Skin epidermis (tissue), 12 donors: ENCODE results near the gene OSCAR.

Source experiments
- H3K27ac ChIP-seq, 21 experiments: fragments of 200-600 bp; sonication (generic) in 11 of 21; one replicate each; pipeline ENCODE4 v1.5.0; 2020; ENCODE audit warnings: mild to moderate bottlenecking in 3 of 21, inconsistent platforms in 2 of 21, moderate library complexity in 2 of 21
- H3K4me3 ChIP-seq, 7 experiments: fragments of 200-600 bp; sonication (generic) in 2 of 7; one replicate each; pipeline ENCODE4 v1.5.0; 2020; ENCODE audit warnings: inconsistent platforms in 2 of 7, mild to moderate bottlenecking in 2 of 7, moderate library complexity in 1 of 7

The OSCAR gene, protein sequence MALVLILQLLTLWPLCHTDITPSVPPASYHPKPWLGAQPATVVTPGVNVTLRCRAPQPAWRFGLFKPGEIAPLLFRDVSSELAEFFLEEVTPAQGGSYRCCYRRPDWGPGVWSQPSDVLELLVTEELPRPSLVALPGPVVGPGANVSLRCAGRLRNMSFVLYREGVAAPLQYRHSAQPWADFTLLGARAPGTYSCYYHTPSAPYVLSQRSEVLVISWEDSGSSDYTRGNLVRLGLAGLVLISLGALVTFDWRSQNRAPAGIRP

DNA sequence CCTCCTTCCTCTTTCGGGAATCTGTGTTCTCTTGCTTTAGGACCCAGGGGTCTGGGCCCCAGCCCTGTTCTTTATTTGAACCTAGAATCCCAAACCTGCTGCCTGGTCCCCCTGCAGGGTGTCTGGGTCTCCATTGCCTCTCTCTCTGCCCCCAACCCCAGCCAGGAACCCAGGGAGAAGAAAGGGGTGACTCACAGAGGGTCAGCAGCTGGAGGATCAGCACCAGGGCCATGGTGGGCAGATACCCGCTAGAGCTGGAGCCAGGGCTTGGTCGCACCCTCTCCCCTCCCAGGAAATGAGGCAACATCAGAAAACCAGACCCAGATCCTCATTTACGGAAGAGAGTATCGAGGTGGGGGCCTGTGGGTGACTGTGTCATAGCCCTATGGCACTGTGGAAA is at the start of gene OSCAR:
OSCAR (minus strand) TSS at position 243 of the 400 bp plus-strand sequence; CDS start at position 232, 11 bp downstream.
- peak within 1 kb of the TSS in 11 of 21 experiments; percentile 10 to 80 (median 39) for H3K27ac ChIP-seq

GRCh38 chr19:54149021-54149812 is 48.6 kb upstream of the OSCAR start:
- Histone ChIP-seq H3K27ac (peak overlapping the region in 1 of 21 experiments; percentile 13), H3K4me3 (no peak overlapping the region)

More for the DNA sequence above, at the start of gene OSCAR:
- H3K4me3 ChIP-seq: peak within 1 kb of the TSS in 3 of 7 experiments; percentile 3 to 10 (median 8)

DNA sequence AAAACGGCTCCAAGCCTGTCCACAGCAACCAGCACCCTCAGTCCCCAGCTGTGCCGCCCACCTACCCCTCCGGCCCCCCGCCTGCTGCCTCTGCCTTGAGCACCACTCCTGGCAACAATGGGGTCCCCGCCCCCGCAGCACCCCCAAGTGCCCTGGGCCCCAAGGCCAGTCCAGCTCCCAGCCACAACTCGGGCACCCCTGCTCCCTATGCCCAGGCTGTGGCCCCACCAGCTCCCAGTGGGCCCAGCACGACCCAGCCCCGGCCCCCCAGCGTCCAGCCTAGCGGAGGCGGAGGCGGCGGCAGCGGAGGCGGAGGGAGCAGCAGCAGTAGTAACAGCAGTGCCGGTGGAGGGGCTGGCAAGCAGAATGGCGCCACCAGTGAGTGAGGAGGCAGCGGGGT is 47.6 kb upstream of the OSCAR start:
- Histone ChIP-seq H3K27ac (no peak overlapping the region), H3K4me3 (no peak overlapping the region)

DNA sequence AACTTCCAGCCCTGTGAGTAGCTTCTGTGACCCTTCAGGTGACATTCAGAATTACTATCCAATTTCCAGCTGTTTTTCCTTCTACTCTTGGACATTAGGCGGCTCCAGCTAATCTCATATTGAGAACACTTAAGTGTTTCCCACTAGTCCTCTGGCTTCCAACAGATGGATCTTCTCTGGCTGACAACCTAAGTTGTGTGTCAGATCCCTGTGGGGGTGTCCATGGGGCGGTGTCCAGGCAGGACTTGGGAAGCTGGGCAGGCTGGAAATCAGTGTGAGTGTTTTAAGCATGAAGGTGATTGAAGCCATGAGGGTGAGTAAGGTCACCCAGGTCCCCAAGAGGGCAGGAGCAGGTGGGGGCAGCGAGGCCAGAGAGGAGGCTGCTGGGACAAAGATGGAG is 47.1 kb upstream of the OSCAR start:
- no peak overlapping the region for H3K27ac ChIP-seq
- no peak overlapping the region for H3K4me3 ChIP-seq

DNA sequence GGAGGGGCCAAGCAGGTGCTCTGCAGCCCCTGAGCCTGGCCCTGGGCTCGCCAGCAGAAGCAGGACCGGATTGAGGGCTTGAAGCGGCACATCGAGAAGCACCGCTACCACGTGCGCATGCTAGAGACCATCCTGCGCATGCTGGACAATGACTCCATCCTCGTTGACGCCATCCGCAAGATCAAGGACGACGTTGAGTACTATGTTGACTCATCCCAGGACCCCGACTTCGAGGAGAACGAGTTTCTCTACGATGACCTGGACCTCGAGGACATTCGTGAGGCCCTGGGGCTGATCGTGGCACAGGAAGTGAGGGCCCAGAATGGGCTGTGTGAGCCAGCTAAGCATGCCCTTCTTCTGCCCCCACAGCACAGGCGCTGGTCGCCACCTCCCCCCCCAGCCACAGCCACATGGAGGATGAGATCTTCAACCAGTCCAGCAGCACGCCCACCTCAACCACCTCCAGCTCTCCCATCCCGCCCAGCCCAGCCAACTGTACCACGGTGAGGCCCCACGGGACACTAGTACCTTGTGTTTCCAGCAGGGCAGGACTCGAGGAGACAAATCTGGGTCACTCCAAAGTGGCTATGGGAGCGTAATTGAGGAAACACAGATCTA is 45.0 kb upstream of the OSCAR start:
- no peak overlapping the region for H3K4me3 ChIP-seq
- peak overlapping the region in 1 of 21 experiments; percentile 2 for H3K27ac ChIP-seq

GRCh38 chr19:54142166-54142780 is 41.7 kb upstream of the OSCAR start:
- peak overlapping the region in 6 of 21 experiments; percentile 16 to 77 (median 70) for H3K27ac ChIP-seq
- no peak overlapping the region for H3K4me3 ChIP-seq

DNA sequence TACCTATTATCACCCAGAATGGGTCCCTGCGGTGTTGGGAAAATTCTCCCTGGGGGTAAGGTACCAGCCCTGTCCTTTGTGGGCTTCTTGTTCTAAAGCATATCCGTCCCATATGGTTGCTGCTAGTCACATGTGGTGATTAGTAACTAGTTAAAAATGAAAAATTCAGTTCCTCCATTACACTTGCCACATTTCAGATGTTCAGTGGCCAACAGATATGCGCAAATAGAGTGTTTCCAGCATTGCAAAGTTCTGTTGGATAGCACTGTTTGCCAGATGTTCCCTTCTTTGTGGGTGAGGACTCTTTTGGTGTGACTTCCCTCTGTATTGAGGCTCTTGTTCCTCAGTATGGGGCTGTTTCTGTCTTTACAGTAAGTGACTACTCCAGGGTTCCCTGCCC is 40.8 kb upstream of the OSCAR start:
- Histone ChIP-seq H3K27ac (peak overlapping the region in 8 of 21 experiments; percentile 7 to 77 (median 70)), H3K4me3 (no peak overlapping the region)

- Histone ChIP-seq H3K27ac (peak overlapping the region in 20 of 21 experiments; percentile 92 to 100 (median 99)), H3K4me3 (peak overlapping the region; percentile 69 to 100 (median 96))
Measured at GRCh38 chr19:54138489-54139256, 38.1 kb upstream of the OSCAR start.

DNA sequence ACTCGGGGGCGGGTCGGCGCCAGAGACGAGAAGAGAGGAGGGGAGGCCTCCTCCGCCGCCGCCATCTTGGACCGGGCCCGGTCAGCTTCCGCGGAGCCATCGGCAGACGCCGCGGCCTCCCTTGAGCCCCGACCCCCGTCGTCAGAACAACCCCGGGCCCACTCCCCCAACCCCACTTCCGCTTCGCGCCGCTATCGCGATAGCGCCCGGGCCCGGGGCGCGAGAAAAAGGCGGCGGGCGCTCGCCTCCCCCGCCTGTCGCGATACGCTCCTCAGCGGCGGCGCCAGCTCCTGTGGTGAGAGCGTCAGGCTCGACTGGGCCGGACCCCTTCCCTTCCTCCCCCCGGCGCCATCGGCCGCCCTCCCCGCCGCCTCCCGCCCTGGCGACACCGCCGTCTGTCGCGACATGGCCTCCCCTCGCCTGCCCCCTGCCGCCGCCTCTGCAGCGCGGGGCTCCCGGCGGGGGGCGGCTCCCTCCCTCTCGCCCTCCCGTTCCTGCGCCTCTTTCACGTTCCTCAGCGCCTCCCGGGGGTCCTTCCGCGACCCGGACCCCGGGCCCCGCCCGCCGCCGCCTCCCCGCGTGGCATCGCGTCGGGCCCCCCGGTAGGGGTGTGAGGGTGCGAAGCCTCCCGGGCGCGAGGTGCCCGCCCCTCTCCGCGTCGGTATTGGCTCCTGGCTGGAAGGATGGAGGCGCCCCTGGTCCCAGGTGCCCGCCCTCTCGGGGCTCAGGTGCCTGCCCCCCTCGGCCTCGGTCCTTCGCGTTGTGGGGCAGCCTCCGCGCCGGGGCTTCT is 37.3 kb upstream of the OSCAR start, which contains the start of gene CNOT3:
CNOT3 (plus strand) TSS at position 64 of the 790 bp plus-strand sequence. CDS start 5,217 bp downstream, outside the sequence.
- Histone ChIP-seq H3K27ac (peak within 1 kb of the TSS; percentile 92 to 100 (median 99)), H3K4me3 (peak within 1 kb of the TSS; percentile 69 to 100 (median 96))

DNA sequence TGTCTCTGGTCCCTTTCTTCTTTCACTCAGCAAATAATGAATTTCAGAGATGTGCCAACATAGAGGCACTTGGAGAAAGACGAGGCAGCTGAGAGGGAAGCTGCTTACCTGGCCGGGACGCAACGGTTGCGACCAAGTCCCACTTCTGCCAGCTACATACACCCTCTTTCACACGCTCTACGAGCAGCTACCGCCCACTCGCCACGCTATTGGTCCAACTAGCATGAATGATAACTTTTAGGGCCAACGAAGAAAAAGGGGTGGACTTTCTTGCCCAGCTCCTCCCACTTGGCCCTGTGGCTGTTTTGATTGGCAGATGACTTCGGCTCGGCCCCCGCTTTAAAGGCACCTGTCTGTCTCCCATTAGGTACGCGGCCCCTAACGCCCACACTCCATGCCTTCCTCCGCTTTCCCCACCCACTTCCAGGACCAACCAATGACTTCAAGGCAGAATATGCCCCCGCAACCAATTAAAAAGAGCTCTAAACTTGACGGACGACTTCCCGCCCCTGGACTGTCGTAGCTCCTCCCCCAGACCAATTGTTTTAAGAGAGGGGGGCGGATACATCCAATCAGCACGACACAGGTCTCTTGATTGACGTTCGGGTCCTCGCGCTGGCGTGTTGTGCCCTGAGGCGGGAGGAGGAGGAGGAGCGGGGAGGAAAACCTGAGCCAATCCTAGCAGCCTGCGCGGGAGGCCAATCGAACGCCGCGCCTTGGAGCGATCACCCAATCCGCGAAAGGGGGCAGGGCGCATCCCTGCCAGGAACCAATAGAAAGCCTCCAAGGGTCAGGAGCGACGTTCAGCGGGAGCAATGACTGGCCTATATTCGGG is 36.5 kb upstream of the OSCAR start:
- H3K27ac ChIP-seq: peak overlapping the region in 20 of 21 experiments; percentile 92 to 100 (median 99)

DNA sequence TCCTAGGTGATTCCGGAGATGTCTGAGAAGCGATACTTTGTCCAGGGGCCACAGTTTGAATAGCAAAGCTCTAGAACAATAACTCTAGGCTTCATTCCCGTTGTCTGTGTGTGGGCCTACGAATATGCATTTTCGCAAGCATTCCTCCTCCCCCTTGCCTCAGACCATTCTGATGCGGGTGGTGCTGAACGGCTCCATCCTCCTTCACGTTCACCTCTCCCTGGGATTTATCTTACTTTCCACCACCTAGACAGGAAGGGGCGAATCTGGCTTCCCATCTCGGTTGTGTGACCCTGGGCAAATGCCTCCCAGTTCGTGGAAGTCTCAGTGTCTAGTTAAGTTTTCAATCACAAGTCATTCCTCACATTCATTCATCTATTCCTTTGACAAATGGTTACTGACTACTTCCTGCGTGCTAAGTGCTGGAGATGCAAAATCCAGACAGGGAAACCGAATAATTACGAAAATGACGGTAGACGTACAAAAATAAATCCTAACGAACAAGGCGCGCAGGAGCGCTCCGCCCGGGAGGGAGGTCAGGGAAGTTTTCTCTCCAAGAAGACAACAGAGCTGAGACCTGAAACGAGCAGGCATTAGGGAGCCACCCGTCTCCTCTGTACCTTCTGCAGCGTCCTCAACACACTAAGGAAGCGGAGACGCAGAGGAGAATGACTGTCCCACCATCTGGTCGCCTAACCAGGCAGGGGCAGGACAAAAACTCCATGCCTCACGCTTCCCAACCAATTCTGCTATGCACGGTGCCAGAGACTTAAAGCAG is 35.7 kb upstream of the OSCAR start:
- Histone ChIP-seq H3K4me3 (peak overlapping the region; percentile 18 to 45 (median 35)), H3K27ac (peak overlapping the region in 12 of 21 experiments; percentile 20 to 100 (median 60))

More for the DNA sequence above, 36.5 kb upstream of the OSCAR start:
- peak overlapping the region; percentile 69 to 100 (median 96) for H3K4me3 ChIP-seq

DNA sequence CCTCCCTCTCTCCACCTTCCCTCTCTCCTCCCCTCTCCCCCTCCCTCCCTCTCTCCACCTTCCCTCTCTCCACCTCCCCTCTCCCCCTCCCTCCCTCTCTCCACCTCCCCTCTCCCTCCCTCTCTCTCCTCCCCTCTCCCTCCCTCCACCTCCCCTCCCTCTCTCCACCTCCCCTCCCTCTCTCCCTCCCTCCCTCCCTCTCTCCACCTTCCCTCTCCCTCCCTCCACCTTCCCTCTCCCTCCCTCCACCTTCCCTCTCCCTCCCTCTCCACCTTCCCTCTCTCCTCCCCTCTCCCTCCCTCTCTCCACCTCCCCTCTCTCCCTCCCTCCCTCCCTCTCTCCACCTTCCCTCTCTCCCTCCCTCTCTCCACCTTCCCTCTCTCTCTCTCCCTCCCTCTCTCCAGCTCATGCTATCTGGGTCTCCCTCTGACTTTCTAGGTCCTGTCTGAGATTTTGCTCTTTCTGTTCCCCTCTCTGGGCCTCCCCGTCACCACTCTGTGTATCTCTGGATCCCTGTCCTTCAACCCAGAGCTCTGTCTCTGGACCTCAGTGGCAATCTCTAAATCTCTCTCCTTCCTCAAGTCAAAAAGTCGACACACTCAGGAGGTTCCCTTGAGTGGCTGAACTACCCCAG is 33.5 kb upstream of the OSCAR start:
- H3K4me3 ChIP-seq: no peak overlapping the region
- H3K27ac ChIP-seq: peak overlapping the region in 3 of 21 experiments; percentile 14 to 34 (median 31)

DNA sequence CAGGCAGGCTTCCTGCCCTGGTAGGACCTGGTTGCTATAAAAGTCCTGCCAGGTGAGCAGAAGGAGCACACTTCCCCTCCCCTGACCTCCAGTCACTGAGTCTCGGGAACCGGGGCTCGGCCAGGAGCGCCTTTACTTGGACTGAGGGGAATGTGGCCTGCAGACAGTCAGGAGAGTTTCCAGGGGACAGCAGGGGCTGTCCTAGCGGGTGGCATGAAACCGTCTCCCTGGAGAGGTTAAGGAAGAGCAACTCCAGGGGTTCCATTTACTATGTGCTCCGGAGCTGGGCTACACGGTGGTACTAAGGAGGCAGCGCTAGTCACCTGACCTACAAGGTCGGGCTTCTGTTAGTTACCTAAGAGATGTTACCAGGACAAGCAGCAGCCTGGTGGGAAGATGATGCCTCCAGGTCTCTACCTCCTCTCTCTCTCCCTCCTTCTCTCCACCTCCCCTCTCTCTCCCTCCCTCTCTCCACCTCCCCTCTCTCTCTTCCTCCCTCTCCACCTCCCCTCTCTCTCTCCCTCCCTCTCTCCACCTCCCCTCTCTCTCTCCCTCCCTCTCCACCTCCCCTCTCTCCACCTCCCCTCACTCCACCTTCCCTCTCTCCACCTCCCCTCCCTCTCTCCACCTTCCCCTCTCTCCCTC is 32.8 kb upstream of the OSCAR start:
- Histone ChIP-seq H3K27ac (no peak overlapping the region), H3K4me3 (no peak overlapping the region)

- H3K27ac ChIP-seq: no peak overlapping the region
- H3K4me3 ChIP-seq: no peak overlapping the region
Measured at GRCh38 chr19:54129617-54129996, 29.0 kb upstream of the OSCAR start.

GRCh38 chr19:54128796-54129616 is 28.4 kb upstream of the OSCAR start:
- H3K4me3 ChIP-seq: no peak overlapping the region
- no peak overlapping the region for H3K27ac ChIP-seq
